Mammary epithelial cell (primary cell): Measurements from ENCODE around the gene DGKD.

Source experiments
- CTCF ChIP-seq, 2 donors: IDR thresholded peaks in 1 of 2; conservative IDR thresholded peaks in 1 of 2; 2 replicates each; pipeline ENCODE4 v1.5.1; 2011 to 2012; ENCODE audit warnings: inconsistent platforms in 2 of 2, low read length in 2 of 2, mild to moderate bottlenecking in 2 of 2, control low read depth in 1 of 2, low read depth in 1 of 2; ENCODE audit not compliant: insufficient read depth in 1 of 2; ENCODE audit errors: extremely low read depth in 1 of 2
- EZH2 ChIP-seq: IDR thresholded peaks from 2 replicates; pipeline ENCODE4 v1.6.1; 2012; ENCODE audit warnings: low read length, inconsistent platforms, borderline replicate concordance

DNA sequence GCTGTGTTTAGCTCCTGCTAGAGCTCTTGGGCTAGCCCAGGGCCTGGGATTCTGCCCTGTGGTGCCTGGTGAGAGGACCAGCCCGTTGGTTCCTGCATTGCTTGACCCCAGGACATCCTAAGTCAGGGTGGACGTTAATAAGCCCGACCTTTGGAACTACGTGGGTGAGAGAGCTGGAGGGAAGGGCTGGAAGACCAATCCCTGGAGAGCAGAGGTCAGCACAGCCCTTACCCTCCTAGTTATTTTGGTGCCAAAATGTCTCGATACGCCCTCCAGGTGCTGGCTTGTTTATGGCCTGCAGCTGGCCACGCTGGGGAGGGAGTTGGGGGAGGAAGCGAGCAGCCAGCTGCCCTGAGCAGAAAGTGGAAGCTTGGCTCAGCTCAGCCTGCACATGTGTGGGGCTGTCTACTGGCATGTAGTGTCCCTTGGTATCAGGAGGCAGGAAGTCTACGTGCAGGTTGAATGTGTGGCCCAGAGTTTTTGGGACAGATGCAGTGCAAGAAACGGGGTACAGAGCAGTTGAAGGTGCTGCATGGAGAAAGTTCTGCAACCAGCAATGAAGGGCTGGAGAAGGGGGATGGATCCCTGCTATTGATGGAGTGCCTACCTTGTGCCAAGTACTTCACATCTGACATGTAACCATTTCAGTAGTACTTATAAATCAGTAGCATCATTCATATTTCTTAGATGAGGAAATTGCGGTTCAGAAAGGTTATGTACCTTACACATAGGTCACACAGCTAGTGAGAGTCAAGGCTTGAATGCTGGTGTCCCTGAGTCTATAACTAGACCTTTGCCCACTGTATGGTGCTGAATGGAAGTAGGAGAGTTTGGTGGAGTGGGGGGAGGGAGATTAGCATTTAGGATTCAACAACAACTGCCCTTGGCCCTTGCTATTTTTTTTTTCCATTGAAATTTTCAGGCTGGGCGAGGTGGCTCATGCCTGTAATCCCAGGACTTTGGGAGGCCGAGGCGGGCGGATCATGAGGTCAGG is 5.0 kb upstream of the DGKD start:
- TF ChIP-seq CTCF (conservative IDR thresholded peaks at IDR 0.05 in 1 of 2, IDR thresholded peaks at IDR 0.05 in 1 of 2; ENCODE audit: extremely low read depth in 1 of 2, insufficient read depth in 1 of 2, low read depth in 1 of 2, low read length in 2 of 2) (no peak), EZH2 (no peak)
